Stimulated activated CD4-positive, alpha-beta T cell treated with anti-CD3 and anti-CD28 coated beads, TNF-alpha, amount 100 ng/mL, for 24 hours (primary cell): ENCODE data around the gene WWTR1.

Experiments
- DNase-seq, 3 experiments: peaks; one replicate each; pipeline ENCODE4 v3.0.0-alpha.2; 2020; ENCODE audit warnings: low read depth in 3 of 3

Gene WWTR1

GRCh38 chr3:149497966-149498670 lies 159.7 kb downstream of the WWTR1 start:
- no peak for DNase-seq

- DNase-seq: no peak
Observed at GRCh38 chr3:149496891-149497290, 160.9 kb downstream of the WWTR1 start.

- DNase-seq: no peak
Observed at GRCh38 chr3:149495581-149496125, 162.2 kb downstream of the WWTR1 start.

GRCh38 chr3:149494759-149495580 lies 162.9 kb downstream of the WWTR1 start:
- DNase-seq: no peak

DNA sequence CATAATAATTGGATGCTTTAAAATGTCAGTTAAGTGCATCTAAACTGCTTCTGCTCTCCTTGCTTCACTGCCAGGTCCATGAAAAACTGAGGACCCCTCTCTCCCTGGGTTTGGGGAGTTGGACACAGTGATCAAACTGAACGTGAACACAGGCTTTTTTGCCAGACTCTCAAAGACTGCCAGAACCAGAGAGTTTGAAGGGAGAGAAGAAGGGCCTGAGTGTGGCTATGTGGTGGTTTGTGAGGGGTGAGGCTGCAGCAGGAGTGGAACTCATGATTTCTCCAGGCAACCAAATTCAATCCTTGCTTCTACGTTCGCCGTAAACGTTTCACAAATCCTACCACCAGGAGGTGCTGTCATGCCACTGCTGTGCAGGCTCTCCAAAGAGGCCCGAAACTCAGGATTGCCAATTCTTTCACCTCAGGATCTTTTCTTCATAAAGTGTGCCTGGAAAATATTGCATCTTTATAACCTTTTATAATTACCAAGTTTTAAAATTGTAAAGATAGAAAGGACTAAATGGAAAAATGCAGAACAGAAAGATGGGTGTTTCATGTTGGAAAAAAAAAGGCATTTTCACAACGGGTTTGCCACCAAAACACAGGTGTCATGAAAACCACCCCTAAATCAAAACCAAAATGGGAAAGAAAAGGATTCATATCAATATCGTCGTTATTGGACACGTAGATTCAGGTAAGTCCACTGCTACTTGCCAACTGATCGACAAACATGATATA lies 163.6 kb downstream of the WWTR1 start:
- DNase-seq: peak in 1 of 3 experiments; percentile 39

DNA sequence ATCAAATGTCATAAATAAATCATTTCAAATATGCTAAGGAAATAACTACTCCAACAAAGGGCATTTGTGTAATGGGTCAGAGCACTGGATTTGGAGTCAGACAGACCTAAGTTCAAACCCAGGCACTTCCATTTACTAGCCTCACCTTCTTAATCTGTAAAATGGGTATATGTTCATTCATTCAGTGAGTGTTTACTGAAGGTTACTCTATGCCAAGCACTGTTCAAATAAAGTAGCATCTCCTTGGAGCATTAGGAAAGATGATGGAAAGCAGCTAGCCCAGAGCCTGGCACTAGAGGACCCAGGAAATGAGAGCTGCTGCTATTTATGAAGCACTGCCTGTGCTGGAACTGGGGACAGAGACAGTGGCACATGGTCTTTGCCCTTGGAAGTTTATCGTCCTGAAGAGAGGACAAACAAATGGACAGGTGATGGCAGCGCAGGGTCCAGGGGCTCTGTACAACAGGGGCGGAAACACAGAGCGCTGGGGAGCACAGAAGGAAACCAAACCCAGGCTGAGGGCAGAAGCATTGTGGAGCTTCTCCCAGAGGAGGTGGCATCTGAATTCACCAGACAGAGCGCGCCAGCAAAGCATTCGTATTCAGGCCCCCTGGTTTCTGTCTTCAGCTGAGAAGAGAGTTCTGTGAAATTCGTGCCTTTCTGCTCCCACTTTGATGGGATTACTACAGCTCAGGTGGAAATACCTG lies 164.4 kb downstream of the WWTR1 start:
- DNase-seq: no peak

DNA sequence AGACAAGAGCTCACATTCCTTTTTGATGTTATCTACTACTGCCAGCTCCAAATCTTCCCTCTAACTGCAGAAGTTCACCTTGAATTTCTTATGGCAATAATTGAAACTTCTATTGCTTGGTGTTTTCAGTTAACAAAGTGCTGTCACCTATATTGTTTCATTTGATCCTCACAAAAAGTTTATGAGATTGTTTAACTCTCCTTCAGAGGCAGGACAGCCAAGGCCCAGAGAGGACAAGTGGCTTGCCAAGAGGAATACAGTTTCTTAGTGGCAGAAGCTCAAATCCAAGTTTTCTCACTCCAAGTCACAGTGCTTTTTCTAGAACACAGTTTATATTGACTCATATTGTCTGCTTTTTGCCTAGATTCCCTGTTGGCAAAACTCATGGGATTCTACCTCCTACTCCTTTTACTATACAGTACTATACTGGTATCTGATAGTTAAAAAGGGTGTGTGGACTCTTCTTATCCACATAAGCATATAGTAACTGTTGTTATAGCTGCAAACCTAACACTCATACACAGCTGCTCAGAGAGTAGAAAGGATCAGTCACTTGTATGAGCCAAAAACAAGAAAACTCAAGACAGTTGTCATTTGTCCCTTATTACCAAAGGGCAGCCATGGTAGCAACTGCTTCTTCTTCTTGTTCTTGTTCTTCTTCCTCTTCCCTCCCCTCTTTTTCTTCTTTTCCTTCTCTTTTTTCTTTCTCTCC lies 167.4 kb downstream of the WWTR1 start:
- DNase-seq: no peak

DNA sequence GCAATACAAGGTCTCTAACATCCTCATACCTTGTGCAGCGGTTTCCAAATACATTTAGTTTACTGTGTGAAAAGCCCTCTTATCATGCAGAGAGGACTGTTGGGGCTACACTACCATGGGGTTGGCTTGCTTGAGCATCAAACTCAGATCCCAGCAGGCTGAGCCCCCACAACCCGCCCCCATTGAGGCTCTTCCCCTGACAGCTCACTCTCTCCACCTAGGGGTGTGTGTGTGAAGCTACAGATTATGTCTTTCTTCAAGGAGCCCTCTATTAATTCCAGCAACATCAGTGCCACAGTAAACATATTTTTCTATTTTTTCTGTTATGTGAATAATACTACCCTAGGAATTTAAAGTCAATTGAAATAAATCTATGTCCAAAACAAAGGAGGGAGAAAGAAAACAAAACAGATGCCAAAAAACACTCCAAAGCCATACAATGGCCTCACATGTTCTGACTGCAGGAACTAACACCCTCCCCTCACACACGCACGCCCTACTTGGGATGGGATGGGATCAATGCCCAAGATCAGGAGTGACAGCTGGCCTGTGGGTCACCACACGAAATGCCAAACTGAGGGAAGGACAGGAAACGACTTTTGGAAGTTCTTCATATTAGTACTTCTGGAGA lies 168.7 kb downstream of the WWTR1 start:
- DNase-seq: no peak

DNA sequence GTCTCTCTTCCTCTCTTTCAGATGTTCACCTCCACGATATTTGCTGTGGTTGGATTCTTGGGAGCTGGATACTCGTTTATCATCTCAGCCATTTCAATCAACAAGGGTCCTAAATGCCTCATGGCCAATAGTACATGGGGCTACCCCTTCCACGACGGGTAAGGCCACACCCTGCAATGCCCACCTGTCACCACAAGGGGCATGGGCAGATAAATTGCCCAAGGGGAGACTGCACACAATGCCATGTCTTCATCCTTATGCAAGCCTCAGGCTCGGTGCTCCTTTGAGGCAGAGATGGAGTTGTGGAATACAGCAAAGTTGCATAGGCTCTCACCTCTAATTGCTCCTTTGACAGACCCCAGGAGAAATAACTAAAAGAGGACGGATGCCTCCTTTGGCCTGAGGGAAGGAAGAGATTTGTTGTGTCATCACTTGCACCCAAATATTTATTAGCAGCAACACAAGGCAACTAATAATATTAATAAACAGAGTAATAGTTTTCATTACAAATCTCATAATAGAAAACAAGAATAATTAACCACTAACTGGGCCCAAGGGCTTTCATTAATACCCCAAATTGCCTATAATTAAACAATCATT lies 170.1 kb downstream of the WWTR1 start:
- peak in 1 of 3 experiments; percentile 33 for DNase-seq

- DNase-seq: no peak
Observed at GRCh38 chr3:149486726-149487125, 171.1 kb downstream of the WWTR1 start.

DNA sequence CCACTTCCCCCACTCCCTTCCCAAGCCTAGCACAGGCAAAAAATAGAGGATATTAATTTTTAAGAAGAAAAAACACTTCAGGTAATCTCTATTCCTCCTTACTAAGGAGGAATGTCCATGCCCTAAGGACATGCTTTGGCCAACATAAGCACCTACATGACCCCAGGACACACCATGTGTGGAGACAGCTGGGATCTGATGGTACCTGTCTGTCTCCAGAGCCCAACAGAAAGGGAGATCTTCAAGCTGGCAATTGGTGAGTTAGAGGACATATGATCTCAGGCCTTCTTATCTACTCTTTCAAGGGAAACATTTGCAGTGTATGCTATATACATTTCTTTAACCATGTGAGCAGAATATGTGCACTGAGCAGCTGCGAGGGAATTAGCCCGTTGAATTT lies 176.3 kb downstream of the WWTR1 start:
- DNase-seq: no peak

GRCh38 chr3:149481056-149481455 lies 176.8 kb downstream of the WWTR1 start:
- no peak for DNase-seq

DNA sequence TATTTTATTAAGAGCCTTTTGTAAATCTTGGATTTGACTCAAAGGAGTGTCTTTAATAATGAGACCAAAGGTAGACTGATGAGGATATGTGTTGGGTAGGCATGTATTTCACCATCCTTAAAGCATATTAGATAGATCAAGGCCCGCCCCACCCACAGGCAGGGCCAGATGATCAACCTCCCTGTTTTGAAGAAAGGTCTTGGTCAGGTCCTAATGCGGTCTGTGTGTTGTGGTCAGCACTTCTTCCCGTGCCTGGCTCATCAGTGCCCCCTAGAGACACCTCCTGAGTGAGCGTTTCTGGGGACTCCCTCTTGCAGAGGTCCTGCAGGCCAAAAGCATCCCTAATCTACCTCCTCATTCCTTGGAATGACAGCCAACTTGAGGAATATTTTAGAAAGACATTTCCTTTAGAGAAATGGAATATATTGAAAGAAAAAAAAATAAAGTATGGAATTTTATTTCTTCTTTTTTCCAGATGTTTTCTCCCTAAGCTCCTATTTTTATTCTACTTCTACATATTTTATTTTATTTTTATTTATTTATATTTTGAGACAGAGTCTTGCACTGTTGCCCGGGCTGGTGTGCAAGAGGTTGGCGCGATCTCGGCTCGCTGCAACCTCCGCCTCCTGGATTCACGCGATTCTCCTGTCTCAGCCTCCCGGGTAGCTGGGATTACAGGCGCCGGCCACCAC lies 177.4 kb downstream of the WWTR1 start:
- DNase-seq: peak in 1 of 3 experiments; percentile 32

DNA sequence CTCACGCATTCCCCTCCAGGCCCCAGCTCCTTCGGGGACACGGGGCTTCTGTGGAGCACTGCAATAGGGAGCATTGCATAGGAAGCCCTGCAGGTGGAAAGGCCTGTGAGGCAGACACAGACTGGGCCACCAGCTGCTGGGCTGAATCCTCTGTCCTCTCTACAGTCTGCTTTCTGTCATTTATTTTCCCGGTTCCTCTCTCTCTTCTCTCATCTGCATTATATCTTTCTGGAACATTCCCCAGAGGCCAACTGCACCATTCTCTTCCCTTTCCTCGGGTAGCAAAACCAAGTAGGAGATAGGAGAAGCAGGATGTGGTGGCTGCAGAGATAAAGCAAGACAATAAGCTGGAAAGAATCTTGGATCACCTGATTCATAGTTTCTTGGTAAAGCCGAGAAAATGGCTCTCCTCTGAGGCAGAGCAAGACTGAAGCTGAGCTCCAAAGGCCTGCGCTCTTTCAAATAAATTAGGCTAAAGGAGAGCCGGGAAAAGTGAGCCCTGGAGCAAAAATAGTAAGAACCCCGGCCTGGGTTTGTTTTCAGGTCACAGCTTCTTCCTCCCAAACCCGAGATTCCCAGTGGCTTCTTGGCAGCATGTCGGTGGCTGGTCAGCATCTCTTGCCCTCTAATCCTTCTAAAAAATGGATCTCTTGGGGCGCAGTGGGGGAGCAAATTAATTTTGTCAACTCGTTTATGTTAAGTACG lies 178.1 kb downstream of the WWTR1 start:
- DNase-seq: no peak

GRCh38 chr3:149476225-149476624 lies 181.6 kb downstream of the WWTR1 start:
- no peak for DNase-seq

- no peak for DNase-seq
Observed at GRCh38 chr3:149475451-149476060, 182.3 kb downstream of the WWTR1 start.

DNA sequence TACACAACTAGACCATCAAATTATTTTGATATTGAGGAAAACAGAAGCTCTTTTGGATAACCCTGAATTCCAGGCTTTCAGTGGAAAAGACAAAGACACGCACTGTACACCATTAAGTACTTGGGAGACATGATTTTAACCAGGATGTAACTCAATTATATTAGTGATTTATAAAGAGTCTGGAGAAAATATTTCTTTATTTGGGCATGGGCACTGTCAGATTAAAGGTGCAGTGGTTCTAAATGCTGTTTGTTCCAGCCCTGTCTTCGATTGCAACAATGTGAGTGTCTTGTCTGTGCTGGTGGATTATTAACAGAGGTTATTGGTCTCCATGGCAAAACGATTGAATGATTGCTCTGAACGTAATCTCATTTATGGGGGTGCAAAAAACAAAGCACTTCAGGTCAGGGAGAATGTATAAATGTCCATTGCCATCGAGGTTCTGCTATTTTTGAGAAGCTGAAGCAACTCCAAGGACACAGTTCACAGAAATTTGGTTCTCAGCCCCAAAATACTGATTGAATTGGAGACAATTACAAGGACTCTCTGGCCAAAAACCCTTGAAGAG lies 183.5 kb downstream of the WWTR1 start, which contains the start of gene TM4SF4:
Gene TM4SF4 (plus strand): TSS at position 448 of the 568 bp plus-strand sequence. CDS start 181 bp downstream, outside the sequence.
- DNase-seq: no peak
